Lower lobe of right lung (tissue), 2 donors: ENCODE data around the gene FAM53B. TPM values are rescaled to one million over a fixed set of nuclear protein-coding genes. Genes with fewer than 3 reads are reported as not detected.
A peak's percentile ranks its signal among the peaks of the same experiment; 100 is the strongest.

Experiments
- ATAC-seq, 2 donors: fragments of 200-7000 bp; cut with Tn5 transposase; one replicate each; pipeline ENCODE4 v1.9.1; 2020 to 2022; ENCODE audit warnings: mild to moderate bottlenecking in 2 of 2, moderate library complexity in 2 of 2
- DNase-seq: peaks from one replicate; pipeline ENCODE4 v3.0.0-alpha.2; 2020
- H3K27ac ChIP-seq: fragments of 200-600 bp; one replicate; pipeline ENCODE4 v1.8.0; 2022
- H3K27me3 ChIP-seq: fragments of 200-600 bp; one replicate; pipeline ENCODE4 v1.8.0; 2022; ENCODE audit warnings: low read depth
- H3K36me3 ChIP-seq: fragments of 200-600 bp; one replicate; pipeline ENCODE4 v1.8.0; 2022; ENCODE audit warnings: mild to moderate bottlenecking
- H3K4me1 ChIP-seq: fragments of 200-600 bp; one replicate; pipeline ENCODE4 v1.8.0; 2022
- H3K4me3 ChIP-seq: fragments of 200-600 bp; one replicate; pipeline ENCODE4 v1.8.0; 2022; ENCODE audit warnings: mild to moderate bottlenecking
- H3K9me3 ChIP-seq: fragments of 200-600 bp; one replicate; pipeline ENCODE4 v1.8.0; 2022
- intact Hi-C: fragments of 100-400 bp; cut with DNase I; formaldehyde crosslinking; loops from one replicate; pipeline ENCODE4 v1.11.0; 2022
- total RNA-seq: library from RNA; stranded (reverse); fragmentation: NEBNext Ultra II Directional; extraction: Animal tissue kit (Norgen Biotek cat#: 25700); gene quantifications from one replicate; pipeline ENCODE4 v1.2.1, GENCODE V29; 2021
- TF ChIP-seq, protein P1 (sequence below): fragments of 200-600 bp; IDR thresholded peaks from one replicate; pipeline ENCODE4 v1.8.0; 2022; ENCODE audit warnings: antibody characterized with exemption, mild to moderate bottlenecking
- donor health status: DM: no; HTN: yes; CAD: no; lungs with severe emphysema.

Gene FAM53B
- total RNA-seq, 1 donor from 2014 or later: 40.7 TPM

- Histone ChIP-seq H3K9me3 (no peaks in the 10 kb centered on the region), H3K27me3 (no peaks in the 10 kb centered on the region), H3K4me1 (peaks cover 31% of the 10 kb centered on the region), H3K27ac (peak overlapping the region; percentile 67), H3K36me3 (peaks cover 45% of the 10 kb centered on the region), H3K4me3 (no peak overlapping the region)
- intact Hi-C loops: no loop called here
- TF ChIP-seq, protein P1, sequence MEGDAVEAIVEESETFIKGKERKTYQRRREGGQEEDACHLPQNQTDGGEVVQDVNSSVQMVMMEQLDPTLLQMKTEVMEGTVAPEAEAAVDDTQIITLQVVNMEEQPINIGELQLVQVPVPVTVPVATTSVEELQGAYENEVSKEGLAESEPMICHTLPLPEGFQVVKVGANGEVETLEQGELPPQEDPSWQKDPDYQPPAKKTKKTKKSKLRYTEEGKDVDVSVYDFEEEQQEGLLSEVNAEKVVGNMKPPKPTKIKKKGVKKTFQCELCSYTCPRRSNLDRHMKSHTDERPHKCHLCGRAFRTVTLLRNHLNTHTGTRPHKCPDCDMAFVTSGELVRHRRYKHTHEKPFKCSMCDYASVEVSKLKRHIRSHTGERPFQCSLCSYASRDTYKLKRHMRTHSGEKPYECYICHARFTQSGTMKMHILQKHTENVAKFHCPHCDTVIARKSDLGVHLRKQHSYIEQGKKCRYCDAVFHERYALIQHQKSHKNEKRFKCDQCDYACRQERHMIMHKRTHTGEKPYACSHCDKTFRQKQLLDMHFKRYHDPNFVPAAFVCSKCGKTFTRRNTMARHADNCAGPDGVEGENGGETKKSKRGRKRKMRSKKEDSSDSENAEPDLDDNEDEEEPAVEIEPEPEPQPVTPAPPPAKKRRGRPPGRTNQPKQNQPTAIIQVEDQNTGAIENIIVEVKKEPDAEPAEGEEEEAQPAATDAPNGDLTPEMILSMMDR: no peak
- DNase-seq (no peak), ATAC-seq (no peak)
Measured at GRCh38 chr10:124619802-124620490, 124.2 kb downstream of the FAM53B start.

GRCh38 chr10:124619195-124619594 lies 125.0 kb downstream of the FAM53B start:
- H3K9me3 ChIP-seq: no peaks in the 10 kb centered on the region
- TF ChIP-seq, protein P1: no peak
- H3K4me1 ChIP-seq: peaks cover 33% of the 10 kb centered on the region
- ATAC-seq: peak; percentile 77 to 78
- H3K27me3 ChIP-seq: no peaks in the 10 kb centered on the region
- H3K36me3 ChIP-seq: peaks cover 45% of the 10 kb centered on the region
- no peak overlapping the region for H3K4me3 ChIP-seq
- H3K27ac ChIP-seq: peak overlapping the region; percentile 67
- intact Hi-C loops: no loop called here
- DNase-seq: peak; percentile 71

DNA sequence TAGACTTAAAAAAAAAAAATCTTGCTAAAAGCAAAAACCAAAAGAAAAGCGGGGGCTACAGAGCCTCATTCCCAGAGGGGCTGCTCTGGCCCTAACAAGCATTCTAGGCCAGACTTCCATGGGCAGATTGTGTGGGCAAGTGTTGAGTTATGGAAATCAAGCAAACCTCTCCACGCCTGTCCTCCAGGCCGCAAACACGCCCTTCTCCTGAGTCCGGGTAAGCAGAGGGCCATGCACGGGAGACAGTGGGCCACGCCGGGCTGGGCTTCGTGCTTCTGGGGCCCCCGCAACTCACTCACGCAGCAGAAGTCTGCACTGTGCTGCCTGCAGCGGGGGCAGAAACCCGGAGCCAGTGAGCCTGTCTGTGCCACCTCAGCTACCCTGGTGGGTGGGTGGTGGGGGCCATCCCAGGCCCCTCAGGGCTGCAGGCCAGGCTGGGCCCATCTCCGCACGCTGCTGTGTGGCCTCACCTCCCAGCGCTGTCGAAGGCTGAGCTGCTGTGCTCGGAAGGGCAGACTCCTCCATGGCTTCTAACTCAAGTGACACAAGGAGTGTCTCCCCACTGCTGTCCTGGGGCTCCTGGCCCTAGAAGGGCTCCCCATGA lies 125.6 kb downstream of the FAM53B start:
- peak; percentile 2 to 15 for ATAC-seq
- H3K27ac ChIP-seq: peak overlapping the region; percentile 67

GRCh38 chr10:124616836-124617130 lies 127.4 kb downstream of the FAM53B start:
- Histone ChIP-seq H3K9me3 (no peaks in the 10 kb centered on the region), H3K4me1 (peaks cover 55% of the 10 kb centered on the region), H3K27ac (no peak overlapping the region), H3K36me3 (peaks cover 28% of the 10 kb centered on the region), H3K4me3 (no peak overlapping the region), H3K27me3 (no peaks in the 10 kb centered on the region)
- DNase-seq: no peak
- intact Hi-C loops: no loop called here
- no peak for ATAC-seq
- TF ChIP-seq, protein P1: no peak

More for the DNA sequence above, 125.6 kb downstream of the FAM53B start:
- no peak for DNase-seq
- intact Hi-C loops: no loop called here
- Histone ChIP-seq H3K4me3 (no peak overlapping the region), H3K9me3 (no peaks in the 10 kb centered on the region), H3K27me3 (no peaks in the 10 kb centered on the region), H3K4me1 (peaks cover 39% of the 10 kb centered on the region), H3K36me3 (peaks cover 45% of the 10 kb centered on the region)
- TF ChIP-seq, protein P1: no peak

- no peak for DNase-seq
- H3K27me3 ChIP-seq: no peaks in the 10 kb centered on the region
Measured at GRCh38 chr10:124616040-124616835, 127.9 kb downstream of the FAM53B start.

More at GRCh38 chr10:124616040-124616835, 127.9 kb downstream of the FAM53B start:
- Histone ChIP-seq H3K4me3 (no peak overlapping the region), H3K27ac (no peak overlapping the region), H3K36me3 (peaks cover 24% of the 10 kb centered on the region), H3K4me1 (peaks cover 61% of the 10 kb centered on the region), H3K9me3 (no peaks in the 10 kb centered on the region)
- no peak for ATAC-seq
- TF ChIP-seq, protein P1: no peak
- intact Hi-C loops: no loop called here
